Heart right ventricle (tissue), 16 donors: ENCODE data around the gene CSTF1. TPM values are rescaled to one million over a fixed set of nuclear protein-coding genes. Genes with fewer than 3 reads are reported as not detected.

Source experiments
- ATAC-seq, 8 donors: fragments of 200-7000 bp; cut with Tn5 transposase; one replicate each; pipeline ENCODE4 v1.9.1; 2020; ENCODE audit warnings: mild to moderate bottlenecking in 8 of 8, moderate library complexity in 8 of 8, moderate number of reproducible peaks in 1 of 8
- DNase-seq, 2 donors: peaks; one replicate each; pipeline ENCODE4 v3.0.0-alpha.2; 2020
- H3K27ac ChIP-seq, 10 donors: fragments of 200-600 bp; sonication (generic) in 2 of 10; one replicate each; pipeline versions ENCODE4 v1.5.0 to v1.8.0; 2020 to 2022; ENCODE audit warnings: mild to moderate bottlenecking in 3 of 10
- H3K27me3 ChIP-seq, 7 donors: fragments of 200-600 bp; one replicate each; pipeline ENCODE4 v1.8.0; 2021 to 2022; ENCODE audit warnings: mild to moderate bottlenecking in 2 of 7
- H3K36me3 ChIP-seq, 9 donors: fragments of 200-600 bp; sonication (generic) in 1 of 9; one replicate each; pipeline versions ENCODE4 v1.5.0 to v1.8.0; 2020 to 2022; ENCODE audit warnings: mild to moderate bottlenecking in 2 of 9
- H3K4me1 ChIP-seq, 9 donors: fragments of 200-600 bp; sonication (generic) in 1 of 9; one replicate each; pipeline versions ENCODE4 v1.5.0 to v1.8.0; 2020 to 2022; ENCODE audit warnings: mild to moderate bottlenecking in 4 of 9
- H3K4me3 ChIP-seq, 10 donors: fragments of 200-600 bp; sonication (generic) in 2 of 10; one replicate each; pipeline versions ENCODE4 v1.5.0 to v1.8.0; 2020 to 2022; ENCODE audit warnings: mild to moderate bottlenecking in 7 of 10, moderate library complexity in 2 of 10
- H3K9me3 ChIP-seq, 11 donors: fragments of 200-600 bp in 10 of 11; sonication (generic) in 2 of 11; one replicate each; pipeline versions ENCODE4 v1.5.0 to v1.8.0; 2013 to 2022; ENCODE audit warnings: mild to moderate bottlenecking in 2 of 11, control low read depth in 1 of 11, moderate library complexity in 1 of 11
- CTCF ChIP-seq, 9 donors: fragments of 200-600 bp; sonication (generic) in 2 of 9; IDR thresholded peaks; one replicate each; pipeline versions ENCODE4 v1.5.0 to v1.8.0; 2021 to 2022; ENCODE audit warnings: antibody characterized with exemption in 9 of 9, mild to moderate bottlenecking in 5 of 9, moderate library complexity in 1 of 9
- WGBS, 2 donors: extraction: QIAGEN DNeasy Blood & Tissue Kit; methylation state at CpG; one replicate each; pipeline ENCODE4 v1.1.7; 2013; ENCODE audit warnings: inconsistent platforms in 1 of 2; 5-methylcytosine and 5-hydroxymethylcytosine counted together
- intact Hi-C, 10 donors: fragments of 100-400 bp; cut with DNase I; formaldehyde crosslinking; loops; one replicate each; pipeline versions ENCODE4 v1.11.1 to v1.14.2; 2022
- polyA plus RNA-seq, 2 donors: library from polyadenylated mRNA; stranded (reverse); fragments of 200-250 nt; gene quantifications; one replicate each; pipeline ENCODE4 v1.2.3, GENCODE V29; 2013
- total RNA-seq, 10 donors: library from RNA; stranded (reverse); fragmentation: NEBNext Ultra II Directional in 3 of 10; extraction: Animal tissue kit (Norgen Biotek cat#: 25700) in 3 of 10; gene quantifications; one replicate each; pipeline versions ENCODE4 v1.2.1 to v1.2.4, GENCODE V29; 2021 to 2023
- donor health status: Arrhythmogenic right ventricular cardiomyopathy.
- donor health status: ischemic (EF 13 %, LVEDD 7.1; RV severe dilation, severe dysfunction).
- donor health status: healthy with polysubstance abuse.
- donor health status: DM: no; HTN: yes; CAD: no.
- donor health status: DM: no; HTN: no; CAD: no.
- donor health status: ischemic (EF 25% LVEDD 6.9; RV normal size, moderate dysfunction).
- donor health status: ischemic (EF 25% LVEDD 5.7; RV mildly dilated, moderate dysfunction).
- donor health status: healthy.
- donor health status: DM: yes; HTN: yes; CAD: no.
- donor health status: Ischemic cardiomyopathy.
- donor health status: ischemic (EF 35%, LVEDD 5.7; RV mildly dilated, moderate dysfunction).
- donor health status: nonischemic (EF 11% LVEDD 7.7; RV severe dilation, severe dysfunction).
- donor health status: DM: yes; HTN: yes; CAD: no.
- donor health status: PGD.
- donor health status: ischemic (EF 29% LVEDD 5.4; RV normal size, mild dysfunction).
- donor health status: nonischemic (EF 23%, LVEDD 6.1; RV moderate dilation, normal function).

CSTF1 gene
- total and polyA plus RNA-seq, 12 donors: 3.7 to 23.7 (median 20.7) TPM

DNA sequence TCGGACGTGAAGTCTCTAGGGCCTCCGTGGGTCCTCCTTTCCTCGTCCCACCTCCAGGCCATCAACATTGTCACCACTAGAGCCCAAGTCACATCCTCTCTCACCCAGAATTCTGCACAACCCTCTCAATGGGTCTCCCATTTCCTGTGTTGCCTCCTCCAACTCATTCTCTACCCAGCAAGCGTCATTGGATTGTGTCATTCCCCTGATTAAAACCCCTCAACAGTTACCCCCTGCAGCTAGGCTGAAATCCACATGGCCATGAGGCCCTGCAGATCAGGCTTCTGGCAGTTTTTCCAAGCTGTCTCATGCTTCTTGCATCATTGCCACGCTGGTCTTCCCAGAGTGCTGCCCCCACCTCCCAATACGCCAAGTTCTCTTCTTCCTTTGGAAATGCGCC, 46.5 kb upstream of the CSTF1 start:
- no peaks in the 10 kb centered on the region for H3K36me3 ChIP-seq
- TF ChIP-seq CTCF (IDR thresholded peaks at IDR 0.05): no peak
- H3K27me3 ChIP-seq: peaks cover 0 to 64% (median 49%) of the 10 kb centered on the region in 7 donors
- ATAC-seq (no peak), DNase-seq (no peak)
- intact Hi-C loops: loop anchor here in 2 of 10 donors (10.0 kb wide), 2 partner anchors 151 to 1661 kb away; no protein-coding TSS in a partner anchor
- no peaks in the 10 kb centered on the region for H3K9me3 ChIP-seq
- peaks cover 0 to 15% (median 6%) of the 10 kb centered on the region in 9 donors for H3K4me1 ChIP-seq
- no peak overlapping the region for H3K4me3 ChIP-seq
- 81 to 85% methylated on average over 8 of the region's 8 CpGs for WGBS, 2 donors
- H3K27ac ChIP-seq: no peak overlapping the region

DNA sequence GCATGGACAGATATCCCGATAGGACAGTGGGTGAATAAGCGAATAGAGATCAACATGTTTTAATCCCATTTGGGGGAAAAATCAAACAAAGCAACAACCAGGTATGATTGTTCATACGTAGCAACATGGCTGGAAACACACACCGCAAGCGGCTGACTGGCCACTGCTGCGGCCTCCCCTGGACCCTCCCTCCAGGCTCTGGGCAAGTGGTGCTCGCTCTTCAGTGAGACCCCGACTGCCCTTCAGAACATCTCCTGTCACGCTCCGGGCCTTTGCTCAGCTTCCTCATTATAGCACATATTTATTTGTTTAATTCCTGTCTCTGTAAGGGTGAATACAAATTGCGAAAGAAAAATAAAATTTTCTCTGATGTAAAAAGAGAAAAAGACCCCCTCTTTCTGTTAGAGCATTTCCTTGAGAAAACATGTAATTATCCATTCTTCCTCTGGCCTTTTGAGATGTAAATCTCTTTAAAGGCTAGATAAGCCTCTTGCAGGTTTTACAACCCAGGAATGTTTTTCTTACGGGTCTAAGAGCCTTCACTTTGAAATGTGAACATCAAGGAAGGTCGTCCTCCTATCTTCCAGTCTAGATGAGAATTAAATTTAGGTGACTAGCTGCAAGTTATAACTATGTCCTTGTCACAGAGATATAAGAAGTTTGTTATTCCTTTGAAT, 44.7 kb upstream of the CSTF1 start:
- intact Hi-C loops: loop anchor here in 2 of 10 donors (10.0 kb wide), 2 partner anchors 153 to 1663 kb away; no protein-coding TSS in a partner anchor
- ATAC-seq: no peak
- Histone ChIP-seq H3K27ac (no peak overlapping the region), H3K36me3 (no peaks in the 10 kb centered on the region), H3K27me3 (peaks cover 0 to 53% (median 45%) of the 10 kb centered on the region in 7 donors), H3K4me1 (peaks cover 0 to 15% (median 6%) of the 10 kb centered on the region in 9 donors), H3K4me3 (no peak overlapping the region), H3K9me3 (no peaks in the 10 kb centered on the region)
- 43 to 47% methylated on average over 13 of the region's 13 CpGs for WGBS, 2 donors
- TF ChIP-seq CTCF (IDR thresholded peaks at IDR 0.05): no peak
- no peak for DNase-seq

- no peak for TF ChIP-seq CTCF (IDR thresholded peaks at IDR 0.05)
- Histone ChIP-seq H3K27ac (no peak overlapping the region), H3K4me1 (peaks cover 0 to 15% (median 6%) of the 10 kb centered on the region in 9 donors), H3K4me3 (no peak overlapping the region), H3K36me3 (no peaks in the 10 kb centered on the region), H3K27me3 (peaks cover 0 to 48% (median 40%) of the 10 kb centered on the region in 7 donors), H3K9me3 (no peaks in the 10 kb centered on the region)
- 13 to 14% methylated on average over 5 of the region's 5 CpGs for WGBS, 2 donors
- no peak for ATAC-seq
- intact Hi-C loops: loop anchor here in 2 of 10 donors (10.0 kb wide), 2 partner anchors 153 to 1663 kb away; no protein-coding TSS in a partner anchor
- no peak for DNase-seq
Observed at GRCh38 chr20:56348305-56348693, 44.1 kb upstream of the CSTF1 start.

DNA sequence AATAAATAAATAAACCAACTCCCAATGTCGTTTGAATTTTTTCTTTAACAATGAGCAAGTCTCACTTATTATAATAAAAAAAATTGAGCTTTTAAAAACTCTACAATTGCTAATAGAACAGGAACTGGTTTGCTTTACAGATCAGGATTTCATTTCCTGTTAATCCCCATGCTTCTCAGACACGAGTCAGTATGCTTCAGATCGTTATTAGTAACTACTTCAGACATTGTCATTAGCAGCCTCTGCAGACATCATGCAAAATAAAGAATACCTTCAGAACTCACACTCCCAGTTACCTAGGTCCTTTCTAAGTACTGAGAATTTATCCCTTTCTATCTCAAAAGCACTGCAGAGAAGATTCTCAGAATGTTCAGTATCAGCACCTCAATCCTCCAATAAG, 43.7 kb upstream of the CSTF1 start:
- intact Hi-C loops: loop anchor here in 2 of 10 donors (10.0 kb wide), 2 partner anchors 154 to 1664 kb away; no protein-coding TSS in a partner anchor
- H3K36me3 ChIP-seq: no peaks in the 10 kb centered on the region
- 10 to 11% methylated on average over 3 of the region's 3 CpGs for WGBS, 2 donors
- TF ChIP-seq CTCF (IDR thresholded peaks at IDR 0.05): no peak
- peaks cover 0 to 44% (median 35%) of the 10 kb centered on the region in 7 donors for H3K27me3 ChIP-seq
- H3K27ac ChIP-seq: no peak overlapping the region
- no peaks in the 10 kb centered on the region for H3K9me3 ChIP-seq
- ATAC-seq (no peak), DNase-seq (no peak)
- H3K4me1 ChIP-seq: peaks cover 0 to 13% (median 5%) of the 10 kb centered on the region in 9 donors
- H3K4me3 ChIP-seq: no peak overlapping the region
